ENCODE measurements around the gene GDPD4. TPM values are rescaled to one million over a fixed set of nuclear protein-coding genes. Genes with fewer than 3 reads are reported as not detected.

Gene GDPD4
- total RNA-seq, 1 experiment from 2014 or later: not detected

DNA sequence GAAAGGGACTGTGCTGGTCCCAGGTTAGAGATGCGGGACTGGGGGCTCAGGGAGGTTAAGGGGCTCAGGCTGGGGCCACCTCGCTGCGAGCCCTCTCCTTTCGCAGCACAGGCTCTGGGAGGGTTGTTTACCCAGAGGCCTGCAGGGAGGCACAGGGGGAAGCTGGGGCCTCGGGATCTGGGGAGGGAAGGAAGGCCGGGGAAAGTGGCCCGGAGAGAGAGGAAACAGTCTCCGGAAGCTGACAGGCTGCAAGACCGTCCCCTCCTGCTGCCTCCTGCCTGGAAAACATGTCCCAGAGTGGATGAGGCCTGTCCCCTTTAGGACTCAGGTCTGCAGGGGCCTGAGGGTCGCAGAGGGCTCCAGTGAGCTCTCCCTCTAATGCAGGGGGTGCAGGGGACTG is 128.0 kb downstream of the GDPD4 start:
- BruUV-seq (replicated peaks): no TSS peak
- H3K36me3 ChIP-seq (ENCODE audit: control insufficient read depth in 1 of 2, insufficient read depth in 2 of 2, low read length in 2 of 2): no peaks in the 10 kb centered on the region
- H3K9me2 ChIP-seq (ENCODE audit: insufficient read depth): no peaks in the 10 kb centered on the region
- H3K27ac ChIP-seq (ENCODE audit: low read depth, low read length): no peak overlapping the region
- ChIA-PET CTCF (interaction anchor here (1.1 kb wide), 1 partner anchor 47 kb away, joined by 3 read pairs; no protein-coding TSS in a partner anchor), RAD21 (ENCODE audit: low non-redundant PET in 1 of 2, low total read pairs in 2 of 2, uncharacterized antibody in 2 of 2, unreplicated experiment in 2 of 2) (no interaction called here), POLR2A (no interaction called here)
- TF ChIP-seq EGR1 (IDR thresholded peaks at IDR 0.05; ENCODE audit: low read depth): no peak
- no peak for TF ChIP-seq CBX3 (IDR thresholded peaks at IDR 0.05; ENCODE audit: low read depth)
- TF ChIP-seq, protein P1, sequence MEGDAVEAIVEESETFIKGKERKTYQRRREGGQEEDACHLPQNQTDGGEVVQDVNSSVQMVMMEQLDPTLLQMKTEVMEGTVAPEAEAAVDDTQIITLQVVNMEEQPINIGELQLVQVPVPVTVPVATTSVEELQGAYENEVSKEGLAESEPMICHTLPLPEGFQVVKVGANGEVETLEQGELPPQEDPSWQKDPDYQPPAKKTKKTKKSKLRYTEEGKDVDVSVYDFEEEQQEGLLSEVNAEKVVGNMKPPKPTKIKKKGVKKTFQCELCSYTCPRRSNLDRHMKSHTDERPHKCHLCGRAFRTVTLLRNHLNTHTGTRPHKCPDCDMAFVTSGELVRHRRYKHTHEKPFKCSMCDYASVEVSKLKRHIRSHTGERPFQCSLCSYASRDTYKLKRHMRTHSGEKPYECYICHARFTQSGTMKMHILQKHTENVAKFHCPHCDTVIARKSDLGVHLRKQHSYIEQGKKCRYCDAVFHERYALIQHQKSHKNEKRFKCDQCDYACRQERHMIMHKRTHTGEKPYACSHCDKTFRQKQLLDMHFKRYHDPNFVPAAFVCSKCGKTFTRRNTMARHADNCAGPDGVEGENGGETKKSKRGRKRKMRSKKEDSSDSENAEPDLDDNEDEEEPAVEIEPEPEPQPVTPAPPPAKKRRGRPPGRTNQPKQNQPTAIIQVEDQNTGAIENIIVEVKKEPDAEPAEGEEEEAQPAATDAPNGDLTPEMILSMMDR (IDR thresholded peaks at IDR 0.05 in 2 of 3, conservative IDR thresholded peaks at IDR 0.05 in 1 of 3; ENCODE audit: borderline replicate concordance in 1 of 3, insufficient read depth in 1 of 3, low read depth in 2 of 3, low read length in 2 of 3): no peak
- no peak for TF ChIP-seq CEBPB (IDR thresholded peaks at IDR 0.05; ENCODE audit: low read depth)
- TF ChIP-seq FOSL1 (IDR thresholded peaks at IDR 0.05; ENCODE audit: low read depth): no peak
- no peak for TF ChIP-seq YY1 (IDR thresholded peaks at IDR 0.05; ENCODE audit: extremely low read depth, insufficient replicate concordance, low read depth, low read length)
- TF ChIP-seq SRF (IDR thresholded peaks at IDR 0.05; ENCODE audit: low read depth): no peak
- TF ChIP-seq ZFX (IDR thresholded peaks at IDR 0.05): no peak
- no peak for TF ChIP-seq SIN3A (IDR thresholded peaks at IDR 0.05; ENCODE audit: low read depth)
- intact Hi-C loops (cut with micrococcal nuclease): no loop called here
- ATAC-seq (no peak), DNase-seq (ENCODE audit: low read depth, low spot score) (no peak)
- no peaks in the 10 kb centered on the region for H4K20me1 ChIP-seq (ENCODE audit: insufficient read depth)
- no peaks in the 10 kb centered on the region for H3K27me3 ChIP-seq (ENCODE audit: insufficient read depth, low read length)
- H3K9ac ChIP-seq (ENCODE audit: low read length): no peak overlapping the region
- H3K79me2 ChIP-seq (ENCODE audit: insufficient read depth, low read length): no peaks in the 10 kb centered on the region
- H3K4me2 ChIP-seq (ENCODE audit: low read length): no peak overlapping the region
- H3K4me1 ChIP-seq (ENCODE audit: control insufficient read depth in 1 of 2, insufficient read depth in 2 of 2, low read length in 2 of 2): no peaks in the 10 kb centered on the region
- no peaks in the 10 kb centered on the region for H3K9me3 ChIP-seq (ENCODE audit: control insufficient read depth in 1 of 2, insufficient read depth in 1 of 2, low read depth in 1 of 2, low read length in 2 of 2)
- no peak overlapping the region for H2AFZ ChIP-seq (ENCODE audit: low read depth, low read length, poor library complexity, severe bottlenecking)
- no peak overlapping the region for H3K4me3 ChIP-seq (replicated peaks in 1 of 2; ENCODE audit: low read depth in 1 of 2, low read length in 2 of 2)

DNA sequence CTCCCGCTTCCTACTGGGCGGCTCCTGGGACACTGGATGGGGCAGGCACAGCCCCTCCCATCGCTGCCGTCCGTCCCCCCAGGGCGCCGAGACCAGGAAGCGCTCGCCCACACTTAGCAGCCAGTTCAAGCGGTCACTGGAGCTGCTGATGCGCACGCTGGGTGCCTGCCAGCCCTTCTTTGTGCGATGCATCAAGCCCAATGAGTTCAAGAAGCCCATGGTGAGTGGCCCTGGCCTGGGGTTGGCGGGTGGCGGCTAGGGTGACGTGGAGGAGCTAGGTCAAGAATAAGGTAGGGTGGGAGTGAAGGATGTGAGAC is 128.9 kb downstream of the GDPD4 start:
- Histone ChIP-seq H3K9me3 (ENCODE audit: control insufficient read depth in 1 of 2, insufficient read depth in 1 of 2, low read depth in 1 of 2, low read length in 2 of 2) (no peaks in the 10 kb centered on the region), H2AFZ (ENCODE audit: low read depth, low read length, poor library complexity, severe bottlenecking) (no peak overlapping the region), H3K27me3 (ENCODE audit: insufficient read depth, low read length) (no peaks in the 10 kb centered on the region), H3K4me1 (ENCODE audit: control insufficient read depth in 1 of 2, insufficient read depth in 2 of 2, low read length in 2 of 2) (no peaks in the 10 kb centered on the region), H4K20me1 (ENCODE audit: insufficient read depth) (no peaks in the 10 kb centered on the region), H3K4me2 (ENCODE audit: low read length) (no peak overlapping the region), H3K27ac (ENCODE audit: low read depth, low read length) (no peak overlapping the region), H3K9me2 (ENCODE audit: insufficient read depth) (no peaks in the 10 kb centered on the region), H3K79me2 (ENCODE audit: insufficient read depth, low read length) (no peaks in the 10 kb centered on the region), H3K4me3 (replicated peaks in 1 of 2; ENCODE audit: low read depth in 1 of 2, low read length in 2 of 2) (no peak overlapping the region), H3K9ac (ENCODE audit: low read length) (no peak overlapping the region), H3K36me3 (ENCODE audit: control insufficient read depth in 1 of 2, insufficient read depth in 2 of 2, low read length in 2 of 2) (no peaks in the 10 kb centered on the region)
- RAD21 ChIA-PET (ENCODE audit: low non-redundant PET in 1 of 2, low total read pairs in 2 of 2, uncharacterized antibody in 2 of 2, unreplicated experiment in 2 of 2): no interaction called here
- no TSS peak for BruUV-seq (replicated peaks)
- CTCF ChIA-PET: no interaction called here
- POLR2A ChIA-PET: no interaction called here
- intact Hi-C loops (cut with micrococcal nuclease): no loop called here
- ATAC-seq (no peak), DNase-seq (ENCODE audit: low read depth, low spot score) (no peak)
- TF ChIP-seq SIN3A (IDR thresholded peaks at IDR 0.05; ENCODE audit: low read depth) (no peak), ZFX (IDR thresholded peaks at IDR 0.05) (no peak), MAX (IDR thresholded peaks at IDR 0.05) (no peak), REST (IDR thresholded peaks at IDR 0.05; ENCODE audit: low read depth) (no peak), SRF (IDR thresholded peaks at IDR 0.05; ENCODE audit: low read depth) (no peak), FOSL1 (IDR thresholded peaks at IDR 0.05; ENCODE audit: low read depth) (no peak), POLR2A (IDR thresholded peaks at IDR 0.05; ENCODE audit: borderline replicate concordance, extremely low read depth, insufficient read depth, insufficient read length) (no peak), POLR2AphosphoS5 (IDR thresholded peaks at IDR 0.05; ENCODE audit: low read depth, low read length) (no peak), YY1 (IDR thresholded peaks at IDR 0.05; ENCODE audit: extremely low read depth, insufficient replicate concordance, low read depth, low read length) (no peak), EGR1 (IDR thresholded peaks at IDR 0.05; ENCODE audit: low read depth) (no peak), CBX3 (IDR thresholded peaks at IDR 0.05; ENCODE audit: low read depth) (no peak), SP1 (IDR thresholded peaks at IDR 0.05; ENCODE audit: low read depth) (no peak)
- TF ChIP-seq, protein P2, sequence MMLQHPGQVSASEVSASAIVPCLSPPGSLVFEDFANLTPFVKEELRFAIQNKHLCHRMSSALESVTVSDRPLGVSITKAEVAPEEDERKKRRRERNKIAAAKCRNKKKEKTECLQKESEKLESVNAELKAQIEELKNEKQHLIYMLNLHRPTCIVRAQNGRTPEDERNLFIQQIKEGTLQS (IDR thresholded peaks at IDR 0.05): no peak
